ENCODE measurements around the gene CCDC69. TPM values are rescaled to one million over a fixed set of nuclear protein-coding genes. Genes with fewer than 3 reads are reported as not detected.

The CCDC69 gene
- total RNA-seq, 4 donors from 2014 or later, result 204 to 317 (median 256) TPM

GRCh38 chr5:151205411-151205810, 18.5 kb downstream of the CCDC69 start:
- H3K4me3 ChIP-seq, result no peak overlapping the region
- ATAC-seq, result no peak
- no peaks in the 10 kb centered on the region for H3K27me3 ChIP-seq
- peaks cover 8 to 48% (median 13%) of the 10 kb centered on the region in 3 donors for H3K4me1 ChIP-seq
- H3K9me3 ChIP-seq, result no peaks in the 10 kb centered on the region
- 83% methylated on average over 5 of the region's 10 CpGs; no CpG with 5 or more reads in 1 of the 2 donors for WGBS, 2 donors (ENCODE audit: low coverage in 1 of 2)
- no peak overlapping the region for H3K27ac ChIP-seq
- peaks cover 0 to 34% of the 10 kb centered on the region in 2 donors for H3K36me3 ChIP-seq
- TF ChIP-seq CTCF (IDR thresholded peaks at IDR 0.05), result no peak
- TF ChIP-seq POLR2A (IDR thresholded peaks at IDR 0.05), result no peak
- TF ChIP-seq POLR2AphosphoS5 (IDR thresholded peaks at IDR 0.05), result no peak

GRCh38 chr5:151204051-151204450, 19.8 kb downstream of the CCDC69 start:
- H3K4me3 ChIP-seq, result no peak overlapping the region
- ATAC-seq, result no peak
- TF ChIP-seq CTCF (IDR thresholded peaks at IDR 0.05) (no peak), POLR2AphosphoS5 (IDR thresholded peaks at IDR 0.05) (no peak), EP300 (IDR thresholded peaks at IDR 0.05) (no peak), POLR2A (IDR thresholded peaks at IDR 0.05) (no peak)
- peaks cover 0 to 47% of the 10 kb centered on the region in 2 donors for H3K36me3 ChIP-seq
- no peaks in the 10 kb centered on the region for H3K9me3 ChIP-seq
- no peaks in the 10 kb centered on the region for H3K27me3 ChIP-seq
- H3K27ac ChIP-seq, result no peak overlapping the region
- WGBS, 2 donors (ENCODE audit: low coverage in 1 of 2), result 67 to 75% methylated on average over 2 to 3 of the region's 5 CpGs
- H3K4me1 ChIP-seq, result peaks cover 3 to 35% (median 8%) of the 10 kb centered on the region in 3 donors

GRCh38 chr5:151202381-151203139, 21.3 kb downstream of the CCDC69 start:
- Histone ChIP-seq H3K36me3 (peaks cover 0 to 56% of the 10 kb centered on the region in 2 donors), H3K27me3 (no peaks in the 10 kb centered on the region), H3K4me3 (no peak overlapping the region), H3K27ac (peak overlapping the region in 1 of 4 donors; percentile 14), H3K4me1 (peaks cover 0 to 20% (median 0%) of the 10 kb centered on the region in 3 donors), H3K9me3 (no peaks in the 10 kb centered on the region)
- TF ChIP-seq CTCF (IDR thresholded peaks at IDR 0.05), result no peak
- no peak for TF ChIP-seq POLR2AphosphoS5 (IDR thresholded peaks at IDR 0.05)
- no peak for TF ChIP-seq POLR2A (IDR thresholded peaks at IDR 0.05)
- no peak for TF ChIP-seq EP300 (IDR thresholded peaks at IDR 0.05)
- WGBS, 2 donors (ENCODE audit: low coverage in 1 of 2), result 55 to 65% methylated on average over 4 to 5 of the region's 5 CpGs
- ATAC-seq, result no peak

DNA sequence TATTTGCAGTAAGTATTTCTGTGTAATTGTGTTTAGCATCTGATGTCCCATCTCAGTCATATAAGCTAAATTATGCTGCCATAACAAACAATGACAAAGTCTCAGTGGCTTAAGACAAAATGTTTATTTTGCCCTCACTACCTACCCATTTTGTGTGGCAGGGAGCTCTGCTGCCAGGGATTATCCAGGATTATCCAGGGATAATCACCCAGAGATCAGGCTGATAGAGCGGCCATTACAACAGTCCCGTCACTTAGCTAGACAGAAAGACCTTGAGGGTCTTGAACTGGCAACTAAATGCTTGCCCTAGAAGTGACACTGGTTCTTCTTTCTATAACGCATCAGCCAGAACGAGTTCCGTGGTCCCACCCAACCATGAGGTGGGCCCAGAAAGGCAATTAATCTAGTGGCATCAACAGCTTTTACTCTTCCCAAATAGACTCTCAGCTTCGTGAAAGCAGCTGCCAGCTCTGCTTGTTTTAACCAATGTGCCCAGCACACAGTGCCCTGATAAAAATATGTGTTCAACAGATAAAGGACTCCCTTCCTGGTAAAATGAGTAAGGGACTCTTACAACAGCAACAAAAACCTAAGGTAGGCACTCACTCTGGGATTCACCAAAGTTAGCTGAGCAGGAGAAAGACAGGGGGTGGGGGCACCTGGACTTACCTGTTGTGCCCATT, 22.8 kb downstream of the CCDC69 start:
- no peaks in the 10 kb centered on the region for H3K9me3 ChIP-seq
- H3K27me3 ChIP-seq, result no peaks in the 10 kb centered on the region
- H3K4me1 ChIP-seq, result peaks cover 0 to 23% (median 8%) of the 10 kb centered on the region in 3 donors
- H3K36me3 ChIP-seq, result peaks cover 0 to 72% of the 10 kb centered on the region in 2 donors
- TF ChIP-seq POLR2A (IDR thresholded peaks at IDR 0.05) (no peak), POLR2AphosphoS5 (IDR thresholded peaks at IDR 0.05) (no peak), CTCF (IDR thresholded peaks at IDR 0.05) (no peak), EP300 (IDR thresholded peaks at IDR 0.05) (no peak)
- H3K27ac ChIP-seq, result no peak overlapping the region
- no peak for ATAC-seq
- 72 to 79% methylated on average over 5 to 6 of the region's 6 CpGs for WGBS, 2 donors (ENCODE audit: low coverage in 1 of 2)
- no peak overlapping the region for H3K4me3 ChIP-seq
